Liver (tissue), 3 donors: Measurements from ENCODE around the gene VWA5B1.

Experiments used
- CTCF ChIP-seq: fragments of 150-350 bp; IDR thresholded peaks from 2 replicates; pipeline ENCODE4 v1.5.1; 2017; ENCODE audit warnings: improper control_type of control experiment, low read depth, low read length; ENCODE audit not compliant: missing input control
- NR2F2 ChIP-seq: IDR thresholded peaks from 2 replicates; pipeline ENCODE4 v1.6.1; 2016; ENCODE audit warnings: antibody characterized with exemption
- YY1 ChIP-seq: IDR thresholded peaks from 2 replicates; pipeline ENCODE4 v1.6.1; 2016; ENCODE audit warnings: antibody characterized with exemption, mild to moderate bottlenecking
- ZBTB33 ChIP-seq: IDR thresholded peaks from 2 replicates; pipeline ENCODE4 v1.6.1; 2016; ENCODE audit warnings: antibody characterized with exemption
- donor health status: healthy.
- donor health status: healthy.

- TF ChIP-seq CTCF (no peak), ZBTB33 (no peak), YY1 (no peak), NR2F2 (no peak)
Observed at GRCh38 chr1:20368866-20369470, 78.3 kb downstream of the VWA5B1 start.
